ENCODE measurements around the gene PGLYRP4.

The PGLYRP4 gene

DNA sequence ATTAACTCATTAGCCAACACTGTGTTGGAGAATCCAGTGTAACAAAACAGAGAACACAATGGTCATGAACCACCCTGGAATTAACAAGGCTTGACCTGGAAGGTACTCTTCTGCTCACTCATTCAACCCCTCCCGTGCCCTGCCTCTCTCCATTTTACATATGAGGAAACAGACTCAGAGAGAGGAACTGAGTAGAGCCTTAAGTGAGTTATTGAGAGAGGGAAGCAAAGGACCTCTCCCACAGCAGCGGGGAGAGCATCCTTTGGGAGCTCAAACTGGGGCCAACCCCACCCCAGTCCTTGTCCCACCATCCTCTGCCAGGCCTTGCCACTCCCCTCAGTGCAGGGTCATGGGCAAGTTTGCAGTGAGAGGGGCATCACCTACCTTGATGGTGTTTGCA, 25.4 kb upstream of the PGLYRP4 start:
- DNase-seq, result no peak

DNA sequence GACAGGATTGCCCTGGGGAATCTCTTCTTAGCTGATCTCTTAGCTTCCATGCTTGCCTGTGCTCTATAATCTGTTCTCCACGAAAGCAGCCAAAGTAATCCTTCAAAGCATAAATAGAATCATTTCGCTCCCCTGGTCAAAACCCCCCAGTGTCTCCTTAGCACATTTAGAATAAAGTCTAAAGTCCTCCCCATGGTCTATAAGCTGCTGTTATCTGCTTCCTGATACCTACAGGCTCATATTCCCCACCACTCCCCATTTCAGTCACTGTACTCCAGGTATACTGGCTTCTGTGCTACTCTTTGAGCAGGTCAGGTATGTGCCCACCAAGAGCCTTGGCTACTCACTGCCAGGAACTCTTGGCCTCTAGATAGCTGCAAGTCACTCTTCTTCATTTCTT, 23.9 kb upstream of the PGLYRP4 start:
- DNase-seq, result no peak

DNA sequence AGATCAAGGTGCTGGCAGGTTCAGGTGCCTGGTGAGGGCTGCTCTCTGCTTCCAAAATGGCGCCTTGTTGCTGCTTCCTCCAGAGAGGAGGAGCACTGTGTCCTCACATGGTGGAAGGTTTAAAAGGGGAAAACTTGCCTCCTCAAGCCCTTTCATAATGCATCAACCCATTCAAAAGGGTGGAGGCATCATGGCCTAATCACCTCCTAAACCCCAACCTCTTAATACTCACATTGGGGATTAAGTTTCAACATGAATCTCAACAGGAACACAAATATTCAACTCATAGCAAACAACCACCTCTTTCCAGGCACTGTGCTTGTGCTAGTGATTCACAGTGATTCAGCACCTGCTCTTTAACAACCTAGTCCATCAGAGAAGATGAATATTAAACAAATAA, 22.6 kb upstream of the PGLYRP4 start:
- DNase-seq, result no peak

DNA sequence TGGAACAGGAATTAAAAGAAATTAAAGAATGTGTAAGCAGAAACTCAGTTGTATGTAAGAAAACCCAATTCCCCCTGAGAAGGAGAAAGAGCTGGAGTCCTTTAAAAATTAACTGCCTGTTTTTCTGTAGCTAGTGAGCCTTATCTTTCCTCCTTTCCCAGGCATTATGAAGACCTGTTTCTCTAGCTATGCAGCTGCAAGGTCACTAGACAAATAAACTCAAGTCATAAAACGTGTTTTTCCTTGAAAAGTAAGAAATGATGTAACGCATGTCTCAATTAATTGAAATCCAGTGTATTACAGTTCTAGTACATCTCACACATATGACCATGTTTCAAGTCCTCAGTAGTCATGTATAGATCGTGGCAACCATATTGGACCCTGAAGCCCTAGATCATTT, 21.5 kb upstream of the PGLYRP4 start:
- no peak for DNase-seq

DNA sequence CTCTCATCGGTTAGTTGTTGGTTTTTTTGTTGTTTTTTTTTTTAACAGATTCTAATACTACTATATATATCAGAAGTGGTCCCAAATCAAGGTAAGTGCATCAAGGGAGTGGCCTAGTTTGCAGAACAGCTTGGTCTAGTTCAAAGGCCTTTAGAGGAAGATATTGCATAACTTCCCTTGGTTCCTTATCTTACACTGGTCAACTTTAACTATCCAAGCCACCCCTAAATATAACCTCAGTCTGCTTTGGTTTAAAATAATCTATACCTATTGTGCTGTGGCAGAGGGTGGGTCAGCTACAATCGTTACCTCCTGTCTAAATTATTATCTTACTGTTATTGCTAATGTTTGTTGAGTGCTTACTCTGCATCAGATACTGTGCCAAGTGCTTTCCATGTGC, 19.9 kb upstream of the PGLYRP4 start:
- DNase-seq, result no peak

DNA sequence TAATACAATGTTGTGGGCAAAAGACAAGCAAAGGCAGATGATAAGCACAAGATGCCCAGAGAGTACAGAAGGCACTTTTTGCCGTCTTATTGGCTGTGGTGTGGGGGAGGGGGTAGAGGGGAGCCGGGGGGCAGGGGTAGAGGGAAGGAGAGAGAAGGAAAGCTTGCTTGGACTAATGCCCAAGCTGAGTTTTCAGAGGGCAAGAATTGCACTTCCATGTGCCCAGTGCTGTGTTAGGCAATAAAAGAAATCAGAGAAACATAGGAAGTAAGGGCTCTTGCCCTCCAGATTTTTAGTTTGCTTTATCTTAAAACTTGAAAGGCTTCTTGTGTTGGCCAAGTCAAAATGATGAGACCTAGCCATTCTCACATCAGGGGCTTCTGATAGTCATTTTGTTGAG, 18.4 kb upstream of the PGLYRP4 start:
- DNase-seq, result no peak

DNA sequence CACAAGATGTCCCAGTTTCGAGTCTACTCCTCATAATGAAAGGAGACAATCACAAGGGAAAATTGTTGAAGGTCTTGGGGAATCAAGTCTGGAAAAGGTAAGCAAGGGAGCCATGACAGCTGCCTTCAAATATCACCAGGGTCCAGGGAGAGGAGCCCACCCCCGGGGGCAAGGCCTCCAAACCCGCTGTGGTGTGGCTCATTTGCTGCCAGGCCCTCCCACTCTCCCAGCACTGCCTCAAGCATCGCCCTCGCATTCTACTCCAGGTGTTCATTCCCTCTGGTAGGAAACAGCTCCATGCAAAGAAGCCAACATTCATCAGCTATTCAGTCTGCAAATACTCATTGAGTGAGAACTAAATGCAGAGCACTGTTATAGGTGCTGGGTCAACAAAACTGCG, 17.6 kb upstream of the PGLYRP4 start:
- DNase-seq, result no peak

DNA sequence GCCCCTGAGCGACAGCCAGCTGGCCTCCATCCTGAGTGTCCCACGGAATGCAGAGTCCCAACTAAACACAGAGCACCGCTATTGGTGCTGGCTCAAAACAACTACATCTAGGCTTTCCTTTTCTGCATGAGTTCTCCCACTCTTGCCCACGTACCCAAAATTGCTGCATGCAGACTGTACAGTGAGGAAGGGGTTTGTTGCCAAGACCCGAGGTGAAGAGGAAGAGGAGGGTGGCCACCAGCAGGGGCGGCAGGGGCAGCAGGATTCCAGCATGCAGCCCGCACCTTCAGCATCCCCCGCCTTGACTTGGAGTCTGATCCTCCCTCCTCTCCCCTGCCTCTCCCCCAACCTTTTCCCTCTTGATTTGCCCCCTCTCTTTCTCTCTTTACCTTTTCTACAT, 17.1 kb upstream of the PGLYRP4 start:
- no peak for DNase-seq

DNA sequence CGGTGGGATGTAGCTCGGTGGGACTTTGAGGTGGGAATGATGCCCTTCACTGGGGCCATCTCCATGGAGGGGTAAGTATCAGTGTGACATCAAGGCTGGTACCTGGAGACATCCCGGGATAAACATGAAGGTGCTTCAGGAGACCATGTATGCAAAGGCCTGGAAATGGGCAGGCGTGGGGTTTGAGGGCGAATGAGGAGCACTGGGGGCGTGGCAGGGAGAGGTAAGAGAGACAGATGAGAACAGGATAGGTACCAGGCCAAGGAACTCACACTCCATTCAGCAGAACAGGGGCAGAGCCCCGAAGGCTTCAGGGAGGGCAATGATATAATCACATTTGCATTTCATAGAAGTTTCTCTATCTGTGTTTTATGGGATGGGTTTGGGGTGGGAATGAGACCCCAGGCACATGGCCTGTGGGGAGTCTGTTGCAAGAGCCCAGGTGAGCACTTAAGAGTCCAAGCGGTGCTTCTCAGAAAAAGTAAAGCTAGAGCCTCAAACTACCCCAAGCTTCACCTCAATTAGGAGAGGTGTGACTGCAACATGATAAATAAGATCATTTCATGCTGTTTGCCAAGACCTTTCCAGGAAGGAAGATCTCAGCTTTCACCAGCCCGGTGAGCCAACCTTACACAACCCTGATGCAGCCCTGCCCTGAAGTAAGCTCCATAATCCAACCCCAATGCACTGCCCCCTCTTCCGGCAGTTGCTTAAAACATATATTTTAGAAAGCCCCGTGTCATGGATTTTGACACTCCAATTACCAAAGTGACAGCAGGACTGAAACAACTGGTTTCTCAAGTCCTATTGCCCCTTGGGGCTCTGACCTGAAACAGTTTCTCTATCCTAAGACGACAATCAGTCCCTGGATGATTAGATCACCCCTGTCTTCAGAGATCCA, 16.4 kb upstream of the PGLYRP4 start:
- DNase-seq, result no peak

DNA sequence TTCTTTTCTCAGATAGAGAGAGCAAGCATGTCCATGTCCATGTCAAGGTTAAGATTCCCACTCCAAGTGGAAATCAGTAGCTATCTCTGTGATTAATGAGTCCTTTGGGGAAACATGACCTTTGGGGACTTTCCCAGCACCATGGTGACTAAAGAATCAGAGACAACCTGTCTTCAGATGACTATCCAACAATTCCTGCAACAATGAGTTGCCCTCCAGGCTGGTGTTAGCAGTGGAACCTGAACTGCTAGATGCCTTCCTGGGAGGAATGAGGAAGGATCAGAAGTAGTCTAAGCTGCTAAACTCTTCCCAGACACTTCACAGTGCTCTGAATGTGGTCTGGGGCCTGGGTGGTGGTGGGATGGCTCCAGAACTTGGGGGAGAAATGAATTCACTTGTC, 15.5 kb upstream of the PGLYRP4 start:
- DNase-seq, result no peak

DNA sequence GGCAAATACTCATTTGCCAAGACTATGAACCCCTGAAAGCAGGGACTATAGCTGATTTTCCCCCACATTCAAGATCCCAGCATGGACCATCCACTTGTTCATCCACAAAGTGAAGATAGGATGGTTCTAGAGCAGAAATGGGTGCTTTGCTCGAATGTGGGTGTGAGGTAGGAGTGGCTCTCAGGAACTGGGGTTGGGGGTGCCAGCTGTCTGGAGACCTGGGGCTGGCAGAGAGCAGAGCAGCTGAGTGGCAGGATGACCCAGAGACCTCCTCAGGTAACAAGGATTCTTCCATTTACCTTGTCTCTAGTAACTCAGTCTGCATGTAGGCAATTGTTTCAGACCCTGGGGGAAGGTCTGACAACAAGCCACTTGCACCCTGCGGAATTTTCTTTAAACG, 15.0 kb upstream of the PGLYRP4 start:
- no peak for DNase-seq

DNA sequence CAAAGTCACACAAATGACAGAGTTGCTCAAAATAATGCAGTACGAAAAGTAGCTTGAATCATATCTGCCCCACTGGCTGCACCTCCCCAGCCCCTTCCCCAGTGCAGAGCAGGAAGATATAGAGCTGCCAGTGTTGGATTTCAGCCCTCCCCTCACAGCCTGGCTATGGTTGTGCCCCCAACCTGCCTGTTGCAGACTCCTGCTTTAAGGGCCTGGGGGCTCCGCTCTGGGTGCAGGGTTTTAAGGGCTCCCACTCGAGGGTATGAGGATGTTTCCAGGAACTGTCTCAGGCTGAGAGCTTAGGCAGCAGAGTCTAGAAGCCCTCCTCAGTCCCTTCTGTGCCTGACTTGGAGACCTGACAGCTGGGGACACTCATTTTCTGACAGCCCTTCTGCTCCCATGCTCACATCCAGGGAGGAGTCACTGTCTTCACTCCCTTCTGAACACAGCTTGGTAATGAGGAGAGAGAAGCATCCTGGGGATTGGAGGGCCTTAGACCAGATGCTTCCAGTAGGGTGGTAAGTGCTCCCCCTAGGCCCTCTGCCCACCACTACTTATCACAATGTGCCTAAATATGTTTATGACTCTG, 13.6 kb upstream of the PGLYRP4 start:
- no peak for DNase-seq

DNA sequence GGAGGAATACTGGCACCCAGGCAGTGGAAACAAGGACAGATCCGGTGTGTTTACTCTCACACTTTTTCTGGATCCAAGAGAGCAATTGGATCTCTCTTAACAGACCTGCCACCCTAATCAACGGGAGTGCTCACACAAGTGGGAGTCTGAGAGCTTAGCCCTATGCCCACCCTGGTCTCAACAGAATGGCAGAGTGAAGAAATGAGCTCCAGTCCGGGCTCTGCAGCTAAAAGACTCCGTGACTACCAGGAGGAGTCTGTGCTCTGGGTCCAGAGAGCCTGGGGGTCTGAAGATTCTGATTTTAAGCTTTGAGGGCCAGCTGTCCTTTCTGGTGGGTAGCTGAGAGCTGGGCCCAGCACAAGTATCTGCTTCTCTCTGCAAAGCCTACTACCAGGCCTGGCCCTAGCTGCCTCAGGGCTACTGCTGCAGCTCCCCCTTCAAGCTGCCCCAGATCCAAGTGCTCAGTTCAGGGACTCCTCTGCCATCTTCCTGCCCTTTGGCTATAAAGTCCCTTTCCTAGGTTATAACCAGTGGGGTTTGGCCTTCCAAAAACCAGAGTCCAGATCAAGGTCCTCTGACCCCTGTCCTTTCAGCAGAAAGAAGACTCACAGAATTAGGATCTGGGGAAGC, 13.0 kb upstream of the PGLYRP4 start:
- DNase-seq, result no peak

DNA sequence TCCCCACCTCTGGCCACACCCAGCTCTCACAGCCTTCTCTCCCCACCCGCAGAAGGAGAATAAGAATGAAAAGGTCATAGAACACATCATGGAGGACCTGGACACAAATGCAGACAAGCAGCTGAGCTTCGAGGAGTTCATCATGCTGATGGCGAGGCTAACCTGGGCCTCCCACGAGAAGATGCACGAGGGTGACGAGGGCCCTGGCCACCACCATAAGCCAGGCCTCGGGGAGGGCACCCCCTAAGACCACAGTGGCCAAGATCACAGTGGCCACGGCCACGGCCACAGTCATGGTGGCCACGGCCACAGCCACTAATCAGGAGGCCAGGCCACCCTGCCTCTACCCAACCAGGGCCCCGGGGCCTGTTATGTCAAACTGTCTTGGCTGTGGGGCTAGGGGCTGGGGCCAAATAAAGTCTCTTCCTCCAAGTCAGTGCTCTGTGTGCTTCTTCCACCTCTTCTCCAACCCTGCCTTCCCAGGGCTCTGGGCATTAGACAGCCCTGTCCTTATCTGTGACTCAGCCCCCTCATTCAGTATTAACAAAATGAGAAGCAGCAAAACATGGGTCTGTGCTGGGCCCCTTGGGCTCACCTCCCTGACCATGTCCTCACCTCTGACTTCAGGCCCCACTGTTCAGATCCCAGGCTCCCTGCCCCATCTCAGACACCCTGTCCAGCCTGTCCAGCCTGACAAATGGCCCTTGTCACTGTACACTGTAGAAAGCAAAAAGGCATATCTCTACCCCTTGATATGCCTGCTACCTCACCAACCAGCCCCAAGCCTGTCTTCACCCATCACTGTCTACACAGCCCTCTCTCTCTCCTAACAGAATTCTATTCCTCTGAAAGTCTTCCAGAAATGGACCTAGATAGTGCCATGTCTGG, 12.2 kb upstream of the PGLYRP4 start:
- no peak for DNase-seq

DNA sequence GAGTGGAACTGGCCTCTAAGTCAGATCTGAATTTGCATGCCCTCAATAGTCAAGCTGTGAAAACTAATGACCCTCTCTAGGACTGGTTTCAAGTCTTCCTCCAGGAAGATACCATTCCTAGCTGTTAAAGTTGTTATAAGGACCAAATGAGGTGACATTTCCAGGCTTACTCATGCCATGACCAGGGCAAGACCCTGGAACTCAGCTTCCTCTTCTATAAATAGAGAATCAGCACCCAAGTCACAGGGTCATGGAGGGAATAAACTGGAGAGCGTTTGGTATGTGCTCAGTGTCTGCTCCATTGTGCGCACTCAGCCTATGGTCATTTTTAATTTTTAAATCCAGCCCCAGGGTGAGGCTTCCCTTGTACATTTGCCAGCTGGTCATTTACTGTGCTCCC, 11.5 kb upstream of the PGLYRP4 start:
- no peak for DNase-seq

DNA sequence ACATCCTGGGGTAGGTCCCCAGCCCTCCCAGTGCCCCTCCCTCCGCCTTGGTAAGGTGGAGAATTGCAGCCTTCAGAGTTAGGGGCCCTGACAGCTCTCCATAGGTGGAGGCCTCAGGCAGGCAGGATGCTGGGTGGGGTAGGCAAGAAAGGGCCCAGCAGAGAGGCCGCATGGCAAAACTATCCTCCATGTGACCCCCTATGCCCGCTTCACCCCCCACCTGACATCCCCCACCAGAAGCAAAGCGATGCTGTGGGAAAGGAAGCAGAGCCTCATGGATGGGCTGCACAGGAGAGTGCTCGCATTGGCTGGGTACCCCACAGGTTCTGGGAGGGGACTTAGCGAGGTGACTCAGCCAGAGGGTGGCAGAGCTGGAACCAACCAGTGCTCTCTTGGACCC, 10.6 kb upstream of the PGLYRP4 start:
- no peak for DNase-seq

DNA sequence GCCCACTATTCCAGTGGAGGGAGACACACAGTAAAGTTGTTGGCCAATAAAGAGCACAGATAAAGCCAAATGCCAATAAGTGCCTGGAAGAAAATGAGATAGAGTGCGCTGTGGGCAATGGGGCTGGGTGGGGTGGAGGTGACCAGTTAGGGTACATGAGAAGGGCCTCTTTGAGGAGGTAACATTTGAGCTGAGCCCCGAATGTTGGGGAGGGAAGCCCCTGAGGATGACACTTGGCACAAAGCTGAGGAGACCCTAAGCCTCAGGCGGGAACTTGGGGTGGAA, 10.0 kb upstream of the PGLYRP4 start:
- DNase-seq, result no peak

DNA sequence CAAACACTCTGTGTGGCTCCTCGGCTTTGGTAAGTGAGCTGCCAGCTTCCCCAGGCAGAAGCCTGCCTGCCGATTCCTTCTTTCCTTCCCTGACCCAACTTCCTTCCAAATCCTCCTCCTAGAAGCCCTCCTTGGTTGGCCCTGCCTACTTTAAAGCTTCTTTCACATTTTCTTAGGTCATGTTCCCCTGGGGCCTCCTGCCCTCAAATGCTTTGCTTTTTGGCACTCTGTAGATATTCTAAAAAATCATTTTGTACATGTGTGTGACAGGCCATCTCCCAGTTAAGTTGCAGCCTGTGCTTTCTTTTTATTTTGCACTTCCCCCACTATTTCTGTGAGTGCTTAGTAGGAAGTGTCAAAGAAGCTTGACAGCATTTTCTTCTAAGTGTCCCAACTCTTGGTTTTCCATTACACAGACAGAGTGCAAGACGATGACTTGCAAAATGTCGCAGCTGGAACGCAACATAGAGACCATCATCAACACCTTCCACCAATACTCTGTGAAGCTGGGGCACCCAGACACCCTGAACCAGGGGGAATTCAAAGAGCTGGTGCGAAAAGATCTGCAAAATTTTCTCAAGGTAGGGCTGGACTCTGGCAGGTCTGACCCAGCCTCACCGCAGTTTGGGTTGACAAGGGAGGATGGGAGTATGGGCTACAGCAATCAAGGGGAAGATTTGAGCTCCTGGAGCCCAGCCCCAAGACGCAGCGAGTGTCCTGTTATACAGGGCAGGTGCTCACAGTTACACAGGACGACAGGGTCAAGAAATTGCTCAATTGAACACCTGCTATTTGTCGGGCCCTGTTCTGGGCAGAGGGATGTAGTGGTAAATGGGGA, 9.4 kb upstream of the PGLYRP4 start, which contains the start of gene S100A9:
S100A9 (plus strand) TSS at position 2 of the 838 bp plus-strand sequence; CDS start at position 432, 430 bp downstream.
- no peak for DNase-seq

DNA sequence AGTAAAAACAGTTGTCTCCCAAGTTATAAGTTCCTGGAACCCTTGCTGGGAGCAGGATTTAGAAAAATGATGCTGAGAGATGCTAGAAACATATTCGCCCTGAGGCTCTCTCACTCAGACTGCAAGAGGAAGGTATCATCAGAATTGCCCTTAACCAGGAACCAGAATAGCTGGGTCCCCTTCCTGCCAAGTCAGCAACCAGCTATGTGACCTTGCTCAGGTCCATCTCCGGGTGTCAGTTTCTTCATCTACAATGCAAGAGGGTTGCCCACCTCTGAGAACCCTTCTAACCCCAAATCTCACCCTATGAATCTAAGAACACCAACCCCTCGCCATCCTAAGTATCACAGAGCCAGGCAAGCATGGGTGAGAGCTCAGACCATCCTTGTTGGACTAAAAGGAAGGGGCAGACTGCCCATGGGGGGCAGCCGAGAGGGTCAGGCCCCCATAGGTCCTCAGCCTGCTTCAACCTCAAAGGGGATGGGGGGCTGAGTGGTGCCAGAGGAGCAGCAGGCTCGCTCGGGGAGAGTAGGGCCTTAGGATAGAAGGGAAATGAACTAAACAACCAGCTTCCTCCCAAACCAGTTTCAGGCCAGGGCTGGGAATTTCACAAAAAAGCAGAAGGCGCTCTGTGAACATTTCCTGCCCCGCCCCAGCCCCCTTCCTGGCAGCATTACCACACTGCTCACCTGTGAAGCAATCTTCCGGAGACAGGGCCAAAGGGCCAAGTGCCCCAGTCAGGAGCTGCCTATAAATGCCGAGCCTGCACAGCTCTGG, 8.6 kb upstream of the PGLYRP4 start:
- DNase-seq, result no peak

DNA sequence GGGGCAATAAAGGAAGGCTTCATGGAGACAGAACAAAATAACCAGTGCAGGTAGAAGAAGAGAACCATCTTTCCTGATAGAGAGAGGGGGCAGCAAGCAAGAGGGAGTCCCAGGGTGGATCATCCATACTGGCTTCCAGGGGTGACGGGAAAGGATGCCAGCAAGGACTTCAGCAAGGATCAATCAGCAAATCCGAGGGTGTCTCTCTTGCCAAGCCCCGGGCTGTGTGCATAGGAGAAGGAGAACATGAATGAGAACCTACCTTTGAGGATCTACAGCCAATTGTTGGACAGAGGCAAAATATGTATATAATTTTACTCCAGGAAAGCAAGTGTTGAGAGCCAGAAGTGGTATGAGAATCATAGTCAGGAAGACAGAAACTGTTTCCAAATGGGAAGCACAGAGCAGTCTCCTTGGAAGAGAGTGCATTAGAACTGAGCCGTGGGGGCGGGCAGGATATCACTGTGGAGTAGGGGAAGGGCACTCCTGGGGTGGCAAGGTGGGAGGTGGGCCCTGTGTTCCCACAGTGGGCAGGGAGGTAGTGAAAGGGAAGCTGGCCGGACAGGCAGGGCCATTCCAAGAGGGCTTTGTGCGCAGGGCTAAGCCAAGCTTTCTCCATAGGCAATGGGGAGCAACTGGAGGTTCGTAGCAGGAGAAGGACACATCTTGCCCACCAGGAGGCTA, 7.9 kb upstream of the PGLYRP4 start:
- no peak for DNase-seq
